GM10248 (cell line): ENCODE data around the gene CD96.
A peak's percentile ranks its signal among the peaks of the same experiment; 100 is the strongest.

Experiments
- CTCF ChIA-PET: fragments of 300-600 bp; sonication (Branson Sonifier 250); formaldehyde crosslinking; extraction: SDS; loops from one replicate; lab custom pipeline; 2021; ENCODE audit warnings: antibody characterized with exemption; lab: Yijun Ruan, JAX
- POLR2A ChIA-PET: fragments of 350-650 bp; sonication (Branson Sonifier 250); formaldehyde crosslinking; extraction: SDS; loops from one replicate; lab custom pipeline; 2020; ENCODE audit warnings: antibody characterized with exemption; lab: Yijun Ruan, JAX
- DNase-seq: peaks from one replicate; pipeline ENCODE4 v3.0.0; 2012; ENCODE audit errors: extremely low spot score
- TF ChIP-seq, protein P1 (sequence below): IDR thresholded peaks from 2 replicates; pipeline ENCODE4 v1.5.1; 2012; ENCODE audit warnings: mild to moderate bottlenecking, low read depth; ENCODE audit errors: extremely low read depth, missing control alignments, control extremely low read depth

The CD96 gene, protein sequence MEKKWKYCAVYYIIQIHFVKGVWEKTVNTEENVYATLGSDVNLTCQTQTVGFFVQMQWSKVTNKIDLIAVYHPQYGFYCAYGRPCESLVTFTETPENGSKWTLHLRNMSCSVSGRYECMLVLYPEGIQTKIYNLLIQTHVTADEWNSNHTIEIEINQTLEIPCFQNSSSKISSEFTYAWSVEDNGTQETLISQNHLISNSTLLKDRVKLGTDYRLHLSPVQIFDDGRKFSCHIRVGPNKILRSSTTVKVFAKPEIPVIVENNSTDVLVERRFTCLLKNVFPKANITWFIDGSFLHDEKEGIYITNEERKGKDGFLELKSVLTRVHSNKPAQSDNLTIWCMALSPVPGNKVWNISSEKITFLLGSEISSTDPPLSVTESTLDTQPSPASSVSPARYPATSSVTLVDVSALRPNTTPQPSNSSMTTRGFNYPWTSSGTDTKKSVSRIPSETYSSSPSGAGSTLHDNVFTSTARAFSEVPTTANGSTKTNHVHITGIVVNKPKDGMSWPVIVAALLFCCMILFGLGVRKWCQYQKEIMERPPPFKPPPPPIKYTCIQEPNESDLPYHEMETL

DNA sequence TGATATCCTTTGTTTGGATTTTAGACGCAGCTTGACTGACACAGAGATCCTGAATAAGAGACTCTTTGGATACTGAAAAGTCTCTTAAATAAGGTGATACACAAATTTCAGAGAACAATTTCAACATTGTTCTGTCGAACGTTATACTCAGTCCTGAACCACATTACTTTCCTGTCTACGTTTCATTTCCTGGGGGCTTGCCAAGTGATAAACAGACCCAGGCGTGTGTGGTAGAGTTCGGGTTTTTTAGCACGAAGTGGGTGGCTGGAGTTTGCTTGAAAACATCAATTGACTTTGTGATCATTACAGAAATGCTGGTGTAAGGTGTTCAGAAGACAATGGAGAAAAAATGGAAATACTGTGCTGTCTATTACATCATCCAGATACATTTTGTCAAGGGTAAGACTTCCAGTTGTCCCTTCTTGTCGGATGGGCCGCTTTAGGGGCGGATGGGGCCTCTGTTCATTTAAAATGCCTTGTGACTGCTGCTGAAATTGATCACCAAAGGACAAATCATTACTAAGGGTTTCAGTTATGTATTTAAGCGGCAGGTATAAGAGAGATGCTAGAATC lies at the start of gene CD96:
Gene CD96, plus strand, starts transcription at position 287 of the 573 bp plus-strand sequence. Its CDS starts 52 bp downstream, at position 339.
- TF ChIP-seq, protein P1, sequence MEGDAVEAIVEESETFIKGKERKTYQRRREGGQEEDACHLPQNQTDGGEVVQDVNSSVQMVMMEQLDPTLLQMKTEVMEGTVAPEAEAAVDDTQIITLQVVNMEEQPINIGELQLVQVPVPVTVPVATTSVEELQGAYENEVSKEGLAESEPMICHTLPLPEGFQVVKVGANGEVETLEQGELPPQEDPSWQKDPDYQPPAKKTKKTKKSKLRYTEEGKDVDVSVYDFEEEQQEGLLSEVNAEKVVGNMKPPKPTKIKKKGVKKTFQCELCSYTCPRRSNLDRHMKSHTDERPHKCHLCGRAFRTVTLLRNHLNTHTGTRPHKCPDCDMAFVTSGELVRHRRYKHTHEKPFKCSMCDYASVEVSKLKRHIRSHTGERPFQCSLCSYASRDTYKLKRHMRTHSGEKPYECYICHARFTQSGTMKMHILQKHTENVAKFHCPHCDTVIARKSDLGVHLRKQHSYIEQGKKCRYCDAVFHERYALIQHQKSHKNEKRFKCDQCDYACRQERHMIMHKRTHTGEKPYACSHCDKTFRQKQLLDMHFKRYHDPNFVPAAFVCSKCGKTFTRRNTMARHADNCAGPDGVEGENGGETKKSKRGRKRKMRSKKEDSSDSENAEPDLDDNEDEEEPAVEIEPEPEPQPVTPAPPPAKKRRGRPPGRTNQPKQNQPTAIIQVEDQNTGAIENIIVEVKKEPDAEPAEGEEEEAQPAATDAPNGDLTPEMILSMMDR, result no peak
- POLR2A ChIA-PET, result no interaction called here
- CTCF ChIA-PET, result no interaction called here
- DNase-seq, result peak; percentile 11

GRCh38 chr3:111493276-111493675 lies 48.7 kb upstream of the CD96 start:
- ChIA-PET POLR2A (no interaction called here), CTCF (no interaction called here)
- TF ChIP-seq, protein P1, result no peak
- no peak for DNase-seq

DNA sequence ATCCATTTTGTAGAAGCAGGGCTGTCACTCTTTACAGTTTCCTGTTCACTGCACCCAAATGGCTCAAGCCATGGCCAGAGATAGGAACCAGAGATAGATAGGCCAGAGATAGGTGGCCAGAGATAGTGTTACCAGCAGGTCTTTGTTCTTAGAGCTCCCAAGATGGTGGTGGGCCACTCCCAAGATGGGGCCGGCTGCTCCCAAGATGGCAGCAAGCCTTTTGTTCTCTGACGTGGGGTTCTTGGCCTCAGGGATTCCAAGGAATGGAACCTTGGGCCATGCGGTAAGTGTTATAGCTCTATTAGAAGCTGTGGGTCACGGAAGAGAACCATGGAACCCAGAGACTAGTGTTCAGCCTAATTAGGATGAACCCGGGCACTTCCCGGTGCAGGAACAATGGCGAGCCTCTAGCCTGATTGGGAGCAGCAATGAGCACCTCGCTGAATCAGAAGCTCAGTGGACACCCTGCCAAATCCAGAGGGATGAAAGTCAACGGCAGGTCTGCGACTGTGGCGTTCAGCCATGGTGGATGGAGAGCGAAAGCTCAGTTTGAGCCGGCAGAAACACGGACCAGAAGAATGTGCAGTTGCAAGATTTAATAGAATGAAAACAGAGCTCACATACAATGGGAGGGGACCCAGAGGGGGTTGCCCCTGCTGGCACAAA lies 45.0 kb upstream of the CD96 start:
- no peak for DNase-seq
- ChIA-PET POLR2A (no interaction called here), CTCF (interaction anchor here (1.2 kb wide), 1 partner anchor 21 kb away, joined by 3 read pairs; no protein-coding TSS in a partner anchor)
- TF ChIP-seq, protein P1, result no peak

DNA sequence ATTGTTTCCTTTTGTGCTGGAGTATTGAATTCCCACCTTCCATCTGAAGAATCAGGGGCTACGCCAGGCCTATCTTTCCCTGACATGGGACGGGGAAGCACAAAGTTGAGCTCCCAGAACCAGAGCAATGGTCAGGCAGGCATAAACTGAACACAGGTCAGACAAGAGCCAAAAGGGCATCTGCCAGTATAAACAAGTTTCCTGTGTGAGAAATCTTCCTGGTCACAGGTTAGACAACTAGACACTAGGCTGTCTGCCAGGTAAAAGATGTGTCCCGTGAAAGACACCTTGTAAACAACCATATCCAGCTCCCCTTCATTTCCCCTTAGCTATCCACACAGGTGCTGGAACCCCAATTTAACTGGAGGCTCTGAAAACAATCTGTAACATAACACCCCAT lies 44.0 kb upstream of the CD96 start:
- TF ChIP-seq, protein P1, result no peak
- POLR2A ChIA-PET, result no interaction called here
- DNase-seq, result no peak
- CTCF ChIA-PET, result interaction anchor here (1.2 kb wide), 1 partner anchor 20 kb away, joined by 3 read pairs; no protein-coding TSS in a partner anchor

GRCh38 chr3:111506435-111506834 lies 35.6 kb upstream of the CD96 start:
- ChIA-PET POLR2A (no interaction called here), CTCF (no interaction called here)
- TF ChIP-seq, protein P1, result no peak

DNA sequence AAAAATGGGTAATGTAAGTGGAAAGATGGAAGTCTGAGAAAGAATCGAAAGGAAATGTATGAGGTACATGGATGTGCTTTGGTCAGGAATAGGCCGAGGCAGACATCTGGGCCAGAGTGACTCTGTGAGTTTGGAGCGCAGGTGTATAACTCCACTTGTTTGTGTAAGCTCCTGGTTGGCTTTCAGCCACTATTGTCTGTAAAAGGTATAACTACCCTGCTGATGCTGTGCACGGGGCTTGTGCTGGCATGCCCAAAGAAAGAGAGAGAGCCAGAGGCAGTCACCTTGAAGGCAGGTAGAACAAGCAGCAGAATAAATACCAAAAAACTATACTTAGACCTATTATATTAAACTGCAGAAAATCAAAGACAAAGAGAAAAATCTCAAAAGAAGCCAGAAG lies 32.7 kb upstream of the CD96 start:
- DNase-seq, result no peak
- TF ChIP-seq, protein P1, result no peak
- CTCF ChIA-PET, result no interaction called here
- POLR2A ChIA-PET, result no interaction called here

More at GRCh38 chr3:111506435-111506834, 35.6 kb upstream of the CD96 start:
- no peak for DNase-seq
